H1 (cell line): ENCODE measurements around the gene PEPD. TPM values are rescaled to one million over a fixed set of nuclear protein-coding genes. Genes with fewer than 3 reads are reported as not detected.

Experiments used
- CTCF ChIA-PET: fragments of 300-600 bp; sonication (Branson Sonifier 250); formaldehyde crosslinking; loops from one replicate; lab custom pipeline; 2021; ENCODE audit not compliant: partially characterized antibody; lab: Charles Lee
- POLR2A ChIA-PET: fragments of 300-600 bp; sonication (Branson Sonifier 250); formaldehyde crosslinking; loops from one replicate; lab custom pipeline; 2021; ENCODE audit warnings: inconsistent platforms; ENCODE audit not compliant: partially characterized antibody; lab: Charles Lee
- DNase-seq, 2 experiments: peaks; one replicate each; pipeline versions ENCODE4 v3.0.0 to v3.0.0-alpha.2; 2010 to 2022; ENCODE audit warnings: low spot score in 2 of 2, low read depth in 1 of 2, mixed read lengths in 1 of 2
- FAIRE-seq: peaks from 2 replicates; lab custom pipeline; 2011; peaks lifted over from hg19 to GRCh38; lab: Jason Lieb, UNC
- H2AFZ ChIP-seq: 2 replicates; pipeline ENCODE4 v1.8.1; 2012; ENCODE audit warnings: low read length, inconsistent platforms
- H2AK5ac ChIP-seq: 2 replicates; pipeline ENCODE4 v1.6.1; 2013; ENCODE audit warnings: low read depth, low read length
- H2BK120ac ChIP-seq: replicated peaks from 2 replicates; pipeline ENCODE3; 2013; ENCODE audit warnings: low read depth, low read length, inconsistent platforms
- H2BK12ac ChIP-seq: 2 replicates; pipeline ENCODE4 v1.6.1; 2013; ENCODE audit warnings: low read depth, low read length
- H2BK15ac ChIP-seq: 2 replicates; pipeline ENCODE4 v1.6.1; 2013; ENCODE audit warnings: low read length
- H2BK20ac ChIP-seq: 2 replicates; pipeline ENCODE4 v1.6.1; 2013; ENCODE audit warnings: low read length
- H2BK5ac ChIP-seq: 2 replicates; pipeline ENCODE4 v1.6.1; 2013; ENCODE audit warnings: low read depth, low read length
- H3K14ac ChIP-seq: 2 replicates; pipeline ENCODE4 v1.6.1; 2013; ENCODE audit warnings: inconsistent platforms; ENCODE audit not compliant: insufficient read length
- H3K18ac ChIP-seq: 2 replicates; pipeline ENCODE4 v1.6.1; 2013; ENCODE audit warnings: low read length; ENCODE audit errors: extremely low read depth
- H3K23ac ChIP-seq: 2 replicates; pipeline ENCODE4 v1.6.1; 2013; ENCODE audit warnings: inconsistent platforms; ENCODE audit not compliant: insufficient read length
- H3K23me2 ChIP-seq: 2 replicates; pipeline ENCODE4 v1.6.1; 2013; ENCODE audit warnings: low read depth, low read length
- H3K27ac ChIP-seq: 2 replicates; pipeline ENCODE4 v1.6.1; 2011; ENCODE audit warnings: low read depth, low read length, inconsistent platforms
- H3K27me3 ChIP-seq, 4 experiments: replicated peaks in 1 of 4; 1 replicate in 1 of 4; 2 replicates in 3 of 4; pipeline versions ENCODE4 v1.6.1 to v1.8.1; 2011 to 2013; ENCODE audit warnings: low read length in 3 of 4, mild to moderate bottlenecking in 3 of 4, inconsistent platforms in 2 of 4, mixed read lengths in 2 of 4, moderate library complexity in 1 of 4; ENCODE audit not compliant: control insufficient read depth in 3 of 4, insufficient read depth in 3 of 4; ENCODE audit errors: extremely low read depth in 1 of 4
- H3K36me3 ChIP-seq, 4 experiments: 2 replicates each; pipeline versions ENCODE4 v1.6.1 to v1.8.1; 2011 to 2013; ENCODE audit warnings: mild to moderate bottlenecking in 4 of 4, low read length in 3 of 4, moderate library complexity in 2 of 4, control low read depth in 1 of 4, inconsistent platforms in 1 of 4; ENCODE audit not compliant: insufficient read depth in 4 of 4, control insufficient read depth in 2 of 4
- H3K4ac ChIP-seq: replicated peaks from 2 replicates; pipeline ENCODE3; 2013; ENCODE audit warnings: low read length, low read depth, mixed read lengths, inconsistent platforms; ENCODE audit not compliant: insufficient read length
- H3K4me1 ChIP-seq, 4 experiments: replicated peaks in 1 of 4; 1 replicate in 1 of 4; 2 replicates in 3 of 4; pipeline versions ENCODE4 v1.6.1 to v1.8.1; 2011 to 2013; ENCODE audit warnings: low read length in 3 of 4, inconsistent platforms in 2 of 4, mixed read lengths in 1 of 4; ENCODE audit not compliant: insufficient read depth in 4 of 4, control insufficient read depth in 3 of 4
- H3K4me2 ChIP-seq, 2 experiments: 2 replicates each; pipeline versions ENCODE4 v1.6.1 to v1.8.1; 2011 to 2013; ENCODE audit warnings: low read depth in 2 of 2, low read length in 2 of 2, control low read depth in 1 of 2, inconsistent platforms in 1 of 2, mild to moderate bottlenecking in 1 of 2; ENCODE audit not compliant: insufficient read depth in 1 of 2
- H3K4me3 ChIP-seq, 4 experiments: fragments of 200-600, 300-600 bp in 1 of 4; sonication (generic), shearing (Covaris generic), sonication (Bioruptor Twin) in 1 of 4; 2 replicates each; pipeline versions ENCODE4 v1.5.1 to v1.8.1; 2011 to 2016; ENCODE audit warnings: low read length in 4 of 4, low read depth in 3 of 4, control low read depth in 2 of 4, inconsistent platforms in 2 of 4, mild to moderate bottlenecking in 2 of 4, mixed read lengths in 1 of 4, moderate library complexity in 1 of 4; ENCODE audit not compliant: insufficient read depth in 2 of 4; ENCODE audit errors: extremely low read depth in 1 of 4
- H3K56ac ChIP-seq: replicated peaks from 2 replicates; pipeline ENCODE3; 2013; ENCODE audit warnings: low read depth, mild to moderate bottlenecking, mixed read lengths, low read length, inconsistent platforms; ENCODE audit not compliant: insufficient read length
- H3K79me1 ChIP-seq: 2 replicates; pipeline ENCODE4 v1.6.1; 2013; ENCODE audit warnings: low read depth, low read length, control low read depth
- H3K79me2 ChIP-seq, 2 experiments: 2 replicates each; pipeline versions ENCODE4 v1.6.1 to v1.8.1; 2012 to 2013; ENCODE audit warnings: low read length in 2 of 2, mild to moderate bottlenecking in 2 of 2, inconsistent platforms in 1 of 2; ENCODE audit not compliant: insufficient read depth in 2 of 2, control insufficient read depth in 1 of 2
- H3K9ac ChIP-seq, 4 experiments: replicated peaks in 1 of 4; 1 replicate in 1 of 4; 2 replicates in 3 of 4; pipeline versions ENCODE4 v1.6.1 to v1.8.1; 2011 to 2013; ENCODE audit warnings: low read depth in 3 of 4, low read length in 3 of 4, control low read depth in 2 of 4, mild to moderate bottlenecking in 2 of 4, moderate library complexity in 2 of 4, inconsistent platforms in 1 of 4; ENCODE audit errors: extremely low read depth in 1 of 4
- H3K9me3 ChIP-seq, 2 experiments: 2 replicates each; pipeline versions ENCODE4 v1.6.1 to v1.8.1; 2012 to 2013; ENCODE audit warnings: mild to moderate bottlenecking in 2 of 2, moderate library complexity in 2 of 2, control low read depth in 1 of 2, inconsistent platforms in 1 of 2, low read depth in 1 of 2, low read length in 1 of 2, mixed read lengths in 1 of 2; ENCODE audit not compliant: insufficient read depth in 2 of 2
- H4K20me1 ChIP-seq, 2 experiments: replicated peaks in 1 of 2; 2 replicates each; pipeline versions ENCODE3 to v1.8.1; 2011 to 2013; ENCODE audit warnings: inconsistent platforms in 2 of 2, low read length in 2 of 2, mild to moderate bottlenecking in 1 of 2; ENCODE audit not compliant: insufficient read depth in 2 of 2, control insufficient read depth in 1 of 2
- H4K5ac ChIP-seq: 2 replicates; pipeline ENCODE4 v1.6.1; 2013; ENCODE audit warnings: low read length, low read depth, mixed read lengths, inconsistent platforms; ENCODE audit not compliant: insufficient read length
- H4K8ac ChIP-seq: 2 replicates; pipeline ENCODE4 v1.8.0; 2013; ENCODE audit warnings: mild to moderate bottlenecking, moderate library complexity, low read length, inconsistent platforms; ENCODE audit not compliant: insufficient read depth; ENCODE audit errors: extremely low read depth
- H4K91ac ChIP-seq: replicated peaks from 2 replicates; pipeline ENCODE3; 2013; ENCODE audit warnings: low read length, mixed read lengths, inconsistent platforms; ENCODE audit not compliant: insufficient read length
- CBX8 ChIP-seq: fragments of 300-800, 300-1000 bp; sonication (generic); IDR thresholded peaks from 2 replicates; pipeline ENCODE4 v1.7.1; 2016; ENCODE audit warnings: low read depth, low read length, borderline replicate concordance
- WGBS, 2 experiments: shearing (Covaris generic) in 1 of 2; methylation state at CpG; one replicate each; pipeline versions ENCODE4 v1.1.6 to v1.1.7; 2013 to 2015; ENCODE audit warnings: low lambda C conversion rate in 2 of 2, mixed read lengths in 2 of 2, inconsistent platforms in 1 of 2, low coverage in 1 of 2, missing lambda C conversion rate in 1 of 2; ENCODE audit not compliant: insufficient replicate concordance in 2 of 2, insufficient coverage in 1 of 2, insufficient read length in 1 of 2; ENCODE audit errors: extremely low coverage in 1 of 2, missing lambda C conversion rate in 1 of 2; 5-methylcytosine and 5-hydroxymethylcytosine counted together
- polyA plus RNA-seq, 7 experiments: library from polyadenylated mRNA; depleted of rRNA in 3 of 7; stranded (reverse) in 5 of 7; unstranded in 2 of 7; fragments of >200 nt in 5 of 7; fragments of 200-250 nt in 2 of 7; gene quantifications; 1 replicate in 5 of 7; 2 replicates in 1 of 7; 4 replicates in 1 of 7; pipeline versions ENCODE4 v1.2.1 to v1.2.3, GENCODE V29; 2011 to 2013; ENCODE audit warnings: missing spikeins in 2 of 7, mixed read lengths in 2 of 7
- total RNA-seq: library from RNA; stranded (reverse); fragmentation: NEBNext Ultra II Directional; extraction: Animal tissue kit (Norgen Biotek cat#: 25700); gene quantifications from 2 replicates; pipeline ENCODE4 v1.2.1, GENCODE V29; 2021
- TF ChIP-seq, protein P1 (sequence below): IDR thresholded peaks from 2 replicates; pipeline ENCODE4 v1.6.1; 2012; ENCODE audit warnings: inconsistent platforms

PEPD gene
- total and polyA plus RNA-seq, 2 of the 8 experiments (the other 6 are each of a cell fraction or from before 2014, with no cell fraction given): 84.1 to 178 TPM

- Histone ChIP-seq H4K91ac (no peak overlapping the region), H3K79me1 (peaks cover 29% of the 10 kb centered on the region), H3K18ac (no peak overlapping the region), H3K4me3 (peak overlapping the region in 1 of 4 experiments; percentile 94; a peak in 1 of 8 replicates), H3K27me3 (no peaks in the 10 kb centered on the region), H3K4me1 (peaks cover 0 to 21% (median 5%) of the 10 kb centered on the region in 4 experiments; a peak in 5 of 7 replicates), H3K4me2 (peak overlapping the region; percentile 76 to 85; a peak in 3 of 4 replicates), H3K23me2 (peaks cover 10% of the 10 kb centered on the region; the same call in 1 of the 2 replicates), H3K14ac (no peak overlapping the region), H3K79me2 (peaks cover 5 to 57% of the 10 kb centered on the region in 2 experiments), H3K27ac (no peak overlapping the region), H2AFZ (no peak overlapping the region), H3K9me3 (no peaks in the 10 kb centered on the region), H3K36me3 (no peaks in the 10 kb centered on the region), H2BK120ac (no peak overlapping the region), H3K56ac (no peak overlapping the region), H2BK20ac (no peak overlapping the region), H2BK12ac (no peak overlapping the region; the same call in 1 of the 2 replicates), H2BK15ac (no peak overlapping the region), H3K4ac (no peak overlapping the region), H2AK5ac (no peak overlapping the region), H3K23ac (no peak overlapping the region), H4K5ac (no peak overlapping the region), H4K20me1 (peaks cover 0 to 12% of the 10 kb centered on the region in 2 experiments), H2BK5ac (no peak overlapping the region), H3K9ac (no peak overlapping the region), H4K8ac (no peak overlapping the region)
- ChIA-PET CTCF (interaction anchor here (0.7 to 1.9 kb wide), 7 partner anchors 8 to 251 kb away, joined by 3 to 5 read pairs (median 4); no protein-coding TSS in a partner anchor), POLR2A (interaction anchor here (1.0 to 3.2 kb wide), 8 partner anchors 9 to 103 kb away, joined by 3 to 19 read pairs (median 4); partner anchors contain the start of gene CHST8)
- DNase-seq (no peak), FAIRE-seq (no peak)
- 85% methylated on average over 4 of the region's 4 CpGs; no CpG with 5 or more reads in 1 of the 2 experiments for WGBS, 2 experiments
- TF ChIP-seq CBX8: no peak
- TF ChIP-seq, protein P1, sequence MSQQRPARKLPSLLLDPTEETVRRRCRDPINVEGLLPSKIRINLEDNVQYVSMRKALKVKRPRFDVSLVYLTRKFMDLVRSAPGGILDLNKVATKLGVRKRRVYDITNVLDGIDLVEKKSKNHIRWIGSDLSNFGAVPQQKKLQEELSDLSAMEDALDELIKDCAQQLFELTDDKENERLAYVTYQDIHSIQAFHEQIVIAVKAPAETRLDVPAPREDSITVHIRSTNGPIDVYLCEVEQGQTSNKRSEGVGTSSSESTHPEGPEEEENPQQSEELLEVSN: no peak
These were observed 1.4 kb downstream of the PEPD start for GRCh38 chr19:33520048-33520643.
